Gastrocnemius medialis (tissue), 4 donors: ENCODE results near the gene MEF2B.

ENCODE experiments used
- CTCF ChIP-seq, 5 experiments: fragments of 450-650 bp in 3 of 5; fragments of 200-600 bp in 2 of 5; sonication (generic) in 2 of 5; IDR thresholded peaks in 4 of 5; conservative IDR thresholded peaks in 1 of 5; 1 replicate in 4 of 5; 2 replicates in 1 of 5; pipeline ENCODE4 v1.5.1; 2016 to 2019; ENCODE audit warnings: antibody characterized with exemption in 5 of 5, mild to moderate bottlenecking in 3 of 5, moderate library complexity in 3 of 5
- POLR2A ChIP-seq, 2 donors: fragments of 450-650 bp; IDR thresholded peaks; one replicate each; pipeline ENCODE4 v1.6.1; 2017; ENCODE audit warnings: antibody characterized with exemption in 2 of 2, mild to moderate bottlenecking in 2 of 2, moderate library complexity in 2 of 2

GRCh38 chr19:19145281-19145680, 24.8 kb downstream of the MEF2B start:
- TF ChIP-seq CTCF (IDR thresholded peaks at IDR 0.05 in 4 of 5, conservative IDR thresholded peaks at IDR 0.05 in 1 of 5), result no peak
- no peak for TF ChIP-seq POLR2A (IDR thresholded peaks at IDR 0.05)
